Thoracic aorta (tissue), 2 donors: ENCODE measurements around the gene ABCF3. TPM values are rescaled to one million over a fixed set of nuclear protein-coding genes. Genes with fewer than 3 reads are reported as not detected.

Source experiments
- ATAC-seq: fragments of 150-250 bp; one replicate; pipeline ENCODE4 v1.8.0; 2017; ENCODE audit warnings: low read depth; ENCODE audit not compliant: insufficient number of reproducible peaks, low FRiP score
- DNase-seq: peaks from one replicate; pipeline ENCODE4 v3.0.0-alpha.2; 2020; ENCODE audit warnings: low spot score
- H3K27ac ChIP-seq, 2 donors: fragments of 200-600 bp; sonication (generic); 1 replicate in 1 of 2; 2 replicates in 1 of 2; pipeline ENCODE4 v1.5.1; 2016; ENCODE audit warnings: mild to moderate bottlenecking in 2 of 2, moderate library complexity in 2 of 2
- H3K27me3 ChIP-seq: fragments of 200-600 bp; sonication (generic); replicated peaks from 2 replicates; pipeline ENCODE4 v1.6.0; 2016; ENCODE audit warnings: mild to moderate bottlenecking; ENCODE audit not compliant: insufficient read depth
- H3K36me3 ChIP-seq: fragments of 200-600 bp; sonication (generic); one replicate; pipeline ENCODE4 v1.5.1; 2016
- H3K4me1 ChIP-seq, 2 donors: fragments of 200-600 bp; sonication (generic); 1 replicate in 1 of 2; 2 replicates in 1 of 2; pipeline versions ENCODE4 v1.5.1 to v1.6.0; 2016; ENCODE audit warnings: low read depth in 2 of 2, mild to moderate bottlenecking in 1 of 2; ENCODE audit not compliant: control insufficient read depth in 1 of 2
- H3K4me3 ChIP-seq: fragments of 200-600 bp; sonication (generic); 2 replicates; pipeline ENCODE4 v1.5.1; 2016; ENCODE audit warnings: mild to moderate bottlenecking
- H3K9me3 ChIP-seq: fragments of 200-600 bp; sonication (generic); 2 replicates; pipeline ENCODE4 v1.5.1; 2016
- total RNA-seq, 2 donors: library from RNA; depleted of rRNA; stranded (reverse); fragments of >200 nt; gene quantifications; one replicate each; pipeline versions ENCODE4 v1.1.0 to v1.2.3, GENCODE V29; 2016
- TF ChIP-seq, protein P1 (sequence below): fragments of 200-600 bp; sonication (generic); IDR thresholded peaks from one replicate; pipeline ENCODE4 v1.5.1; 2019; ENCODE audit warnings: antibody characterized with exemption

Gene ABCF3
- total RNA-seq, 2 donors from 2014 or later = 50.2 to 62.1 TPM

DNA sequence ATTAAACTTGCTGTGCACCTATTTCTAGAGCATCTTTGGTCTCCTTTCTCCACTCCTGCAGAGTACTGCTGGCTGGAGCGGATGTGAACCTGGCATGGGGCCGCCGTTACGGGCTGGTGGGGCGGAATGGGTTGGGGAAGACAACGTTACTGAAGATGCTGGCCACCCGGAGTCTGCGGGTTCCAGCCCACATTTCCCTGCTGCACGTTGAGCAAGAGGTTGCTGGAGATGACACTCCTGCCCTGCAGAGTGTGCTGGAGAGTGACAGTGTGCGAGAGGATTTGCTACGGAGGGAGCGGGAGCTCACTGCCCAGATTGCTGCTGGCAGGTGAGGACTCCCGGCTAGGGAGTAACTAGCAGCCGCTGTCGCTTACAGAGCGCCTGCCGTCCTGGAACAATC lies 2.1 kb downstream of the ABCF3 start:
- DNase-seq (no peak), ATAC-seq (no peak)
- no peak overlapping the region for H3K4me3 ChIP-seq
- H3K27ac ChIP-seq = no peak overlapping the region
- peaks cover 60% of the 10 kb centered on the region for H3K36me3 ChIP-seq
- no peaks in the 10 kb centered on the region for H3K27me3 ChIP-seq
- no peaks in the 10 kb centered on the region for H3K9me3 ChIP-seq
- H3K4me1 ChIP-seq = peaks cover 10 to 24% of the 10 kb centered on the region in 2 donors
- TF ChIP-seq, protein P1, sequence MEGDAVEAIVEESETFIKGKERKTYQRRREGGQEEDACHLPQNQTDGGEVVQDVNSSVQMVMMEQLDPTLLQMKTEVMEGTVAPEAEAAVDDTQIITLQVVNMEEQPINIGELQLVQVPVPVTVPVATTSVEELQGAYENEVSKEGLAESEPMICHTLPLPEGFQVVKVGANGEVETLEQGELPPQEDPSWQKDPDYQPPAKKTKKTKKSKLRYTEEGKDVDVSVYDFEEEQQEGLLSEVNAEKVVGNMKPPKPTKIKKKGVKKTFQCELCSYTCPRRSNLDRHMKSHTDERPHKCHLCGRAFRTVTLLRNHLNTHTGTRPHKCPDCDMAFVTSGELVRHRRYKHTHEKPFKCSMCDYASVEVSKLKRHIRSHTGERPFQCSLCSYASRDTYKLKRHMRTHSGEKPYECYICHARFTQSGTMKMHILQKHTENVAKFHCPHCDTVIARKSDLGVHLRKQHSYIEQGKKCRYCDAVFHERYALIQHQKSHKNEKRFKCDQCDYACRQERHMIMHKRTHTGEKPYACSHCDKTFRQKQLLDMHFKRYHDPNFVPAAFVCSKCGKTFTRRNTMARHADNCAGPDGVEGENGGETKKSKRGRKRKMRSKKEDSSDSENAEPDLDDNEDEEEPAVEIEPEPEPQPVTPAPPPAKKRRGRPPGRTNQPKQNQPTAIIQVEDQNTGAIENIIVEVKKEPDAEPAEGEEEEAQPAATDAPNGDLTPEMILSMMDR = no peak

DNA sequence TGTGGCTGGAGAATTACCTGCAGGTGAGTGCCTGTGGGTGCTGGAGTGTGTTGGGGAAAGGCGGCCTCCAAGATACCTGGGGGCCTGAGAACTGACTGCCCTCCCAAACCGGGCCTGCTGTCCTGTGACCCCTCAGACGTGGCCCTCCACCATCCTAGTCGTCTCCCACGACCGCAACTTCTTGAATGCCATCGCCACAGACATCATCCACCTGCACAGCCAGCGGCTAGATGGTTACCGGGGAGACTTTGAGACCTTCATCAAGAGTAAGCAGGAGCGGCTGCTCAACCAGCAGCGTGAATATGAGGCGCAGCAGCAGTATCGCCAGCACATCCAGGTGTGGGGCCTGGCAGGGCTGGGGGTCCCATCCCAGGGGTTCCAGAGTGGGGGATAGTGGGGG lies 3.4 kb downstream of the ABCF3 start:
- Histone ChIP-seq H3K27ac (no peak overlapping the region), H3K9me3 (no peaks in the 10 kb centered on the region), H3K4me3 (no peak overlapping the region), H3K27me3 (no peaks in the 10 kb centered on the region), H3K36me3 (peaks cover 62% of the 10 kb centered on the region), H3K4me1 (peaks cover 10 to 24% of the 10 kb centered on the region in 2 donors)
- TF ChIP-seq, protein P1 = no peak
- DNase-seq (no peak), ATAC-seq (no peak)

DNA sequence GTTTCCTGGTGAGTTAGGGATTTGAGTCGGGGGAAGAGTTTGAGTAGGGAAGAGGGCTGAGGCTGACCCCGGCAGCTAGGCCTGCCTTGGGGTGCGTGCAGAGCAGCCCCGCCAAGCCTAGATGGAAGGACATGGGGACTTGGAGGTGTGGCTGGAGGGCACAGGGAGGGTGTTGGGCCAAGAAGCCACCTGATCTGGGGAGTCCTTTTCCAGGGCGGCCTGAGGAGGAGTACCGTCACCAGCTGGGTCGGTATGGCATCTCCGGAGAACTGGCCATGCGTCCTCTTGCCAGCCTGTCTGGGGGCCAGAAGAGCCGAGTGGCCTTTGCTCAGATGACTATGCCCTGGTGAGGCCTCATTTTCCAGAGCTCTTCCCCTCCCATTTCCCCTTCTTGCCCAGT lies 6.9 kb downstream of the ABCF3 start:
- Histone ChIP-seq H3K4me3 (no peak overlapping the region), H3K36me3 (peaks cover 67% of the 10 kb centered on the region), H3K27ac (no peak overlapping the region), H3K27me3 (no peaks in the 10 kb centered on the region), H3K4me1 (peaks cover 0 to 3% of the 10 kb centered on the region in 2 donors), H3K9me3 (no peaks in the 10 kb centered on the region)
- TF ChIP-seq, protein P1 = no peak
- DNase-seq = no peak
- no peak for ATAC-seq

DNA sequence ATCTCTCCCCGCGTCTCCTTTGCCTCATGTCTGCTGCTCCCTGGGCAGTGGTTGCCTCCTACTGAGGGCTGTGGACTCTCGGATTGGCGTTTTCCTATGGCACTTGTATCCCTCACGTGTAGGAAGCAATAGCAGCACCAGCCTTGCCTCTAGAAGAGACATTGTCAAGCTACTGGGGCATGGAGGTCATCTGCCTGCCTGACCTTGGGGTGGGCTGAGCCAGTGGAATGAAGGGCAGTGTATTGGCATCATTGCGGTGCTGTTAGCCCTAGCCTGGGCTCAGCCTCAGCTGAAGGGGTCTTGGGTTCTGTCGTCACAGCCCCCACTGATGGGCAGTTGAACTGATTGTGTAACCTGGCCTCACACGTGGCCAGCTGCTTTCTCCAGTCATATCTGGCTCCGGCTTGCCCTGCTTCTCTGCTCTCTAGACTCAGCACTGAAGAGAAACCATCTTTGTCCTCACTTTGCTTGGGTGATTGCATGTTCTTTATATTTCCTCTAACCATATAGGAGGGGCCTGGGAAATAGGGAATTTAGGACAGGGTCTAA lies 8.1 kb downstream of the ABCF3 start:
- peaks cover 58% of the 10 kb centered on the region for H3K36me3 ChIP-seq
- TF ChIP-seq, protein P1 = no peak
- no peaks in the 10 kb centered on the region for H3K27me3 ChIP-seq
- ATAC-seq (no peak), DNase-seq (no peak)
- H3K4me1 ChIP-seq = no peaks in the 10 kb centered on the region
- H3K9me3 ChIP-seq = no peaks in the 10 kb centered on the region
- no peak overlapping the region for H3K4me3 ChIP-seq
- no peak overlapping the region for H3K27ac ChIP-seq

DNA sequence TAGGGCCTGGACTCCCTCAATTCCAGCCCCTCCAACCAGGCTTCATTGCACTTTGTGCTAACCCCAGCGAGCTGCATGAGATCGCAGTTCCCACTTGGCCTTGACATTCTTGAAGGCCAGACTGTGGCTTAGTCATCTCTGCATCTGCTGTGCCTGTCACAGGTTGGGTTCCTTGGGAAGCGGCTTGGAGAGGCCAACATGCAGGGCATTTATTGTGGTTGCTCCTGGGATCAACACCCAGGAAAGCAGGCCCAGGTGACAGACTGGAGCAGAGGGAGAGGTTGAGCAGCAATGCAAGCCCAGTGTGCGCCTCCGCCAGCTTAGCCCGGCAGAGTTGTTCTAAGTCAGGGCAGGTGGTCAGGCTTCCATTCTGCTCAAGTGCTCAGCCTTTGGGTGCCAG lies 10.5 kb downstream of the ABCF3 start:
- Histone ChIP-seq H3K27ac (no peak overlapping the region), H3K27me3 (no peaks in the 10 kb centered on the region), H3K4me3 (no peak overlapping the region), H3K36me3 (peaks cover 33% of the 10 kb centered on the region), H3K4me1 (no peaks in the 10 kb centered on the region), H3K9me3 (no peaks in the 10 kb centered on the region)
- TF ChIP-seq, protein P1 = no peak
- ATAC-seq = no peak
- no peak for DNase-seq
